CD14-positive monocyte (primary cell): ENCODE data around the gene UTS2B. TPM values are rescaled to one million over a fixed set of nuclear protein-coding genes. Genes with fewer than 3 reads are reported as not detected.

Experiments used
- DNase-seq, 3 donors: peaks; one replicate each; pipeline ENCODE4 v3.0.0-alpha.2; 2011 to 2022
- H2AFZ ChIP-seq: 2 replicates; pipeline ENCODE4 v1.6.0; 2012; ENCODE audit warnings: mild to moderate bottlenecking, low read depth, low read length, inconsistent platforms; ENCODE audit not compliant: insufficient read depth, poor library complexity, severe bottlenecking
- H3K27ac ChIP-seq, 2 donors: 1 replicate in 1 of 2; 2 replicates in 1 of 2; pipeline ENCODE4 v1.5.1; 2012 to 2013; ENCODE audit warnings: low read length in 2 of 2, control low read depth in 1 of 2, inconsistent platforms in 1 of 2, low read depth in 1 of 2, mild to moderate bottlenecking in 1 of 2
- H3K27me3 ChIP-seq, 2 donors: one replicate each; pipeline versions ENCODE4 v1.6.0 to v1.6.1; 2011 to 2013; ENCODE audit warnings: low read length in 2 of 2; ENCODE audit not compliant: control insufficient read depth in 2 of 2, insufficient read depth in 2 of 2
- H3K36me3 ChIP-seq, 2 donors: replicated peaks in 1 of 2; 1 replicate in 1 of 2; 2 replicates in 1 of 2; pipeline versions ENCODE4 v1.5.1 to v1.6.1; 2012 to 2013; ENCODE audit warnings: low read length in 2 of 2, control low read depth in 1 of 2, inconsistent platforms in 1 of 2, mild to moderate bottlenecking in 1 of 2; ENCODE audit not compliant: insufficient read depth in 2 of 2, control insufficient read depth in 1 of 2
- H3K4me1 ChIP-seq, 2 donors: 1 replicate in 1 of 2; 2 replicates in 1 of 2; pipeline versions ENCODE4 v1.5.1 to v1.6.1; 2012 to 2013; ENCODE audit warnings: low read length in 2 of 2, control low read depth in 1 of 2, inconsistent platforms in 1 of 2, mild to moderate bottlenecking in 1 of 2, moderate library complexity in 1 of 2; ENCODE audit not compliant: insufficient read depth in 2 of 2, control insufficient read depth in 1 of 2
- H3K4me2 ChIP-seq: replicated peaks from 2 replicates; pipeline ENCODE3; 2012; ENCODE audit warnings: low read length, moderate library complexity, mild to moderate bottlenecking; ENCODE audit not compliant: poor library complexity, severe bottlenecking; ENCODE audit errors: extremely low read depth
- H3K4me3 ChIP-seq, 3 experiments: fragments of 200-600 bp in 1 of 3; sonication (generic) in 1 of 3; replicated peaks in 1 of 3; 1 replicate in 2 of 3; 2 replicates in 1 of 3; pipeline ENCODE4 v1.5.1; 2011 to 2013; ENCODE audit warnings: low read length in 3 of 3, mild to moderate bottlenecking in 3 of 3, control low read depth in 2 of 3, low read depth in 2 of 3, inconsistent platforms in 1 of 3, moderate library complexity in 1 of 3
- H3K79me2 ChIP-seq: 2 replicates; pipeline ENCODE4 v1.6.0; 2012; ENCODE audit warnings: mild to moderate bottlenecking, control low read depth, inconsistent platforms, low read length, moderate library complexity; ENCODE audit not compliant: insufficient read depth
- H3K9ac ChIP-seq: 2 replicates; pipeline ENCODE4 v1.6.0; 2017; ENCODE audit warnings: low read length, mild to moderate bottlenecking; ENCODE audit not compliant: insufficient read depth, poor library complexity, severe bottlenecking
- H3K9me3 ChIP-seq, 2 donors: replicated peaks in 1 of 2; 1 replicate in 1 of 2; 2 replicates in 1 of 2; pipeline versions ENCODE4 v1.5.1 to v1.6.1; 2012 to 2013; ENCODE audit warnings: low read length in 2 of 2, control low read depth in 1 of 2; ENCODE audit not compliant: control insufficient read depth in 1 of 2, insufficient read depth in 1 of 2
- H4K20me1 ChIP-seq: 2 replicates; pipeline ENCODE4 v1.6.0; 2012; ENCODE audit warnings: mild to moderate bottlenecking, low read length, control low read depth, moderate library complexity; ENCODE audit not compliant: insufficient read depth
- H3K27ac Mint-ChIP-seq, 7 donors: one replicate each; pipeline ENCODE4 v1.8.0; 2020; ENCODE audit warnings: mild to moderate bottlenecking in 7 of 7, mixed read lengths in 7 of 7, moderate library complexity in 6 of 7, inconsistent platforms in 2 of 7
- H3K27me3 Mint-ChIP-seq, 3 donors: one replicate each; pipeline ENCODE4 v1.8.0; 2021 to 2022; ENCODE audit warnings: low read depth in 3 of 3, mild to moderate bottlenecking in 3 of 3, mixed read lengths in 3 of 3, moderate library complexity in 3 of 3, inconsistent platforms in 1 of 3
- H3K36me3 Mint-ChIP-seq, 2 donors: one replicate each; pipeline ENCODE4 v1.8.0; 2020; ENCODE audit warnings: mixed read lengths in 2 of 2, inconsistent platforms in 1 of 2, mild to moderate bottlenecking in 1 of 2
- H3K4me1 Mint-ChIP-seq: one replicate; pipeline ENCODE4 v1.8.0; 2020; ENCODE audit warnings: mild to moderate bottlenecking, mixed read lengths
- H3K4me3 Mint-ChIP-seq, 2 donors: one replicate each; pipeline ENCODE4 v1.8.0; 2020; ENCODE audit warnings: mild to moderate bottlenecking in 2 of 2, mixed read lengths in 2 of 2, moderate library complexity in 1 of 2
- H3K9me3 Mint-ChIP-seq, 7 donors: one replicate each; pipeline ENCODE4 v1.8.0; 2020 to 2022; ENCODE audit warnings: mixed read lengths in 7 of 7, mild to moderate bottlenecking in 6 of 7, moderate library complexity in 6 of 7, inconsistent platforms in 2 of 7
- WGBS: methylation state at CpG from one replicate; pipeline ENCODE4 v1.1.5; 2013; ENCODE audit warnings: missing lambda C conversion rate; ENCODE audit not compliant: insufficient coverage; 5-methylcytosine and 5-hydroxymethylcytosine counted together
- intact Hi-C, 2 donors: fragments of 100-400 bp; cut with micrococcal nuclease; formaldehyde crosslinking; loops; one replicate each; pipeline versions ENCODE4 v1.15.0 to v1.15.1; 2023
- polyA plus RNA-seq, 3 donors: library from polyadenylated mRNA; depleted of rRNA in 1 of 3; unstranded in 2 of 3; stranded (reverse) in 1 of 3; fragments of 300-500 nt in 2 of 3; fragments of >200 nt in 1 of 3; fragmentation: Illumina TruSeq in 2 of 3; gene quantifications; 1 replicate in 2 of 3; 2 replicates in 1 of 3; pipeline ENCODE4 v1.2.3, GENCODE V29; 2012 to 2021
- TF ChIP-seq, protein P1 (sequence below): fragments of 200-600 bp; IDR thresholded peaks from one replicate; pipeline ENCODE4 v1.8.0; 2022; ENCODE audit warnings: antibody characterized with exemption, mild to moderate bottlenecking

The UTS2B gene
- polyA plus RNA-seq, 3 donors, result not detected

DNA sequence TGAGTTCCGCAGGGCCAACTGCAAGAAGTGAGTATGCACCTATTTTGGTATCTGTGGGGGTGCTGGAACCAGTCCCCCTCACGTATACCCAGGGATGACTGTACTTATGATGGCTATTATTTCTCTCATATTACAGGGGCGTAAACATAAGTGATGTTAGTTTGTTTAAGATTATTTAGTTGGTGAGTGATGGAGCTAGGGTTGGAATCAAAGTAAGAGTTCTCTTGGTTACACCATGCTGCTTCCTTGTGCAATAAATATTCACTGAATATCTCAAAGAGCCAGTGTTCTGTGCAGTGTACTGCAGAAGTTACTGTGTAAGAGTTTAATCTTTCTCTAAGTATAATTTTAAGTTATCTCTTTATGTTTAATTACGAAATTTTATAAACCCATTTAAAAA is 12.8 kb upstream of the UTS2B start:
- Histone ChIP-seq H3K36me3 (no peaks in the 10 kb centered on the region), H3K27ac (no peak overlapping the region), H3K4me1 (no peaks in the 10 kb centered on the region), H3K9me3 (no peaks in the 10 kb centered on the region), H3K4me3 (no peak overlapping the region), H3K79me2 (peaks cover 52% of the 10 kb centered on the region), H3K4me2 (no peak overlapping the region), H4K20me1 (peaks cover 87% of the 10 kb centered on the region), H2AFZ (no peak overlapping the region), H3K27me3 (no peaks in the 10 kb centered on the region), H3K9ac (no peak overlapping the region)
- Mint-ChIP-seq H3K4me3 (no peak overlapping the region), H3K4me1 (peaks cover 9% of the 10 kb centered on the region), H3K9me3 (no peaks in the 10 kb centered on the region), H3K27ac (no peak overlapping the region), H3K36me3 (no peaks in the 10 kb centered on the region), H3K27me3 (peaks cover 0 to 2% (median 0%) of the 10 kb centered on the region in 3 donors)
- intact Hi-C loops, result no loop called here
- DNase-seq, result no peak
- WGBS, result no CpG with 5 or more reads among the region's 4 CpGs
- TF ChIP-seq, protein P1, sequence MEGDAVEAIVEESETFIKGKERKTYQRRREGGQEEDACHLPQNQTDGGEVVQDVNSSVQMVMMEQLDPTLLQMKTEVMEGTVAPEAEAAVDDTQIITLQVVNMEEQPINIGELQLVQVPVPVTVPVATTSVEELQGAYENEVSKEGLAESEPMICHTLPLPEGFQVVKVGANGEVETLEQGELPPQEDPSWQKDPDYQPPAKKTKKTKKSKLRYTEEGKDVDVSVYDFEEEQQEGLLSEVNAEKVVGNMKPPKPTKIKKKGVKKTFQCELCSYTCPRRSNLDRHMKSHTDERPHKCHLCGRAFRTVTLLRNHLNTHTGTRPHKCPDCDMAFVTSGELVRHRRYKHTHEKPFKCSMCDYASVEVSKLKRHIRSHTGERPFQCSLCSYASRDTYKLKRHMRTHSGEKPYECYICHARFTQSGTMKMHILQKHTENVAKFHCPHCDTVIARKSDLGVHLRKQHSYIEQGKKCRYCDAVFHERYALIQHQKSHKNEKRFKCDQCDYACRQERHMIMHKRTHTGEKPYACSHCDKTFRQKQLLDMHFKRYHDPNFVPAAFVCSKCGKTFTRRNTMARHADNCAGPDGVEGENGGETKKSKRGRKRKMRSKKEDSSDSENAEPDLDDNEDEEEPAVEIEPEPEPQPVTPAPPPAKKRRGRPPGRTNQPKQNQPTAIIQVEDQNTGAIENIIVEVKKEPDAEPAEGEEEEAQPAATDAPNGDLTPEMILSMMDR, result no peak

DNA sequence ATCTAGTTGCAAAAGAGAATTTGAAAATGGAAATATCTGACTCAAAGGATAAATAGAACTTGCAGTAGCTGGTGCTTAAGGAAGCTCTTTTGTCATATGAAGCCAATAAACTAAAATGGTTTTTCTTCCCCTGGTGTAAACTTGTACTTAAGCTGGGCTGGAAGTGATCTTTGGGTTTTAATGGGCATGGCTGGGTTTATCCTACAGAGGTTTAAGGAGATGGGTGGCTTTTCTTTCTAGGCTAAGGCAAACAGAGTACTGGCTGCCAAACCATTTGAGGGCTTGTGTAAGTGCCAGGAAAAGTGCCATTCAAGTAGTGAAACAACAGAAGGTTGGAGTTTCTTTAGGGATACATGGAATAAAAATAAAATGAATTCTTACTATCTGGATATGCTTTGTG is 12.1 kb upstream of the UTS2B start:
- H3K27me3 Mint-ChIP-seq, result peaks cover 0 to 2% (median 0%) of the 10 kb centered on the region in 3 donors
- no peaks in the 10 kb centered on the region for H3K36me3 ChIP-seq
- DNase-seq, result no peak
- H2AFZ ChIP-seq, result no peak overlapping the region
- no peak overlapping the region for H3K4me3 ChIP-seq
- H3K27me3 ChIP-seq, result no peaks in the 10 kb centered on the region
- H3K4me3 Mint-ChIP-seq, result no peak overlapping the region
- no peaks in the 10 kb centered on the region for H3K36me3 Mint-ChIP-seq
- peaks cover 9% of the 10 kb centered on the region for H3K4me1 Mint-ChIP-seq
- TF ChIP-seq, protein P1, result no peak
- H3K27ac Mint-ChIP-seq, result no peak overlapping the region
- H3K4me1 ChIP-seq, result no peaks in the 10 kb centered on the region
- H3K9me3 Mint-ChIP-seq, result no peaks in the 10 kb centered on the region
- H3K79me2 ChIP-seq, result peaks cover 52% of the 10 kb centered on the region
- no peak overlapping the region for H3K27ac ChIP-seq
- H3K9me3 ChIP-seq, result no peaks in the 10 kb centered on the region
- no peak overlapping the region for H3K9ac ChIP-seq
- no peak overlapping the region for H3K4me2 ChIP-seq
- intact Hi-C loops, result no loop called here
- peaks cover 91% of the 10 kb centered on the region for H4K20me1 ChIP-seq
